B cell (primary cell): ENCODE data around the gene SMCO1. TPM values are rescaled to one million over a fixed set of nuclear protein-coding genes. Genes with fewer than 3 reads are reported as not detected.
"Not testable (repeated sequence)": the region's sequence is repeated elsewhere in the genome, so short reads cannot be mapped to it uniquely, and the experiment has no call there.

Experiments
- ATAC-seq: fragments of 200-7000 bp; cut with Tn5 transposase; one replicate; pipeline ENCODE4 v1.10.0; 2021; ENCODE audit warnings: low read depth, mild to moderate bottlenecking, moderate number of reproducible peaks, moderate library complexity
- CTCF ChIA-PET: fragments of 350-600 bp; sonication (Branson Sonifier 250); formaldehyde crosslinking; loops from one replicate; lab custom pipeline; 2021; ENCODE audit warnings: antibody characterized with exemption, inconsistent platforms; lab: Charles Lee
- POLR2A ChIA-PET: fragments of 350-600 bp; sonication (Branson Sonifier 250); formaldehyde crosslinking; loops from one replicate; lab custom pipeline; 2021; ENCODE audit warnings: antibody characterized with exemption; lab: Charles Lee
- DNase-seq: peaks from one replicate; pipeline ENCODE4 v3.0.0; 2013
- H2AFZ ChIP-seq: 2 replicates; pipeline ENCODE4 v1.6.1; 2012; ENCODE audit warnings: mild to moderate bottlenecking, low read depth, low read length; ENCODE audit not compliant: insufficient read depth, poor library complexity, severe bottlenecking
- H3K27ac ChIP-seq, 2 donors: 1 replicate in 1 of 2; 2 replicates in 1 of 2; pipeline ENCODE4 v1.5.1; 2012 to 2013; ENCODE audit warnings: low read length in 2 of 2, mild to moderate bottlenecking in 2 of 2, moderate library complexity in 1 of 2
- H3K27me3 ChIP-seq, 4 experiments: fragments of 200-600 bp in 1 of 4; sonication (generic) in 1 of 4; replicated peaks in 1 of 4; 1 replicate in 2 of 4; 2 replicates in 2 of 4; pipeline versions ENCODE4 v1.6.1 to v1.7.0; 2013 to 2016; ENCODE audit warnings: low read length in 3 of 4, mild to moderate bottlenecking in 2 of 4, mixed read lengths in 1 of 4, moderate library complexity in 1 of 4; ENCODE audit not compliant: insufficient read depth in 4 of 4, control insufficient read depth in 3 of 4; ENCODE audit errors: control extremely low read depth in 1 of 4
- H3K36me3 ChIP-seq, 2 experiments: replicated peaks in 1 of 2; 1 replicate in 1 of 2; 2 replicates in 1 of 2; pipeline versions ENCODE4 v1.6.1 to v1.7.1; 2013; ENCODE audit warnings: low read length in 1 of 2; ENCODE audit not compliant: insufficient read depth in 2 of 2, control insufficient read depth in 1 of 2; ENCODE audit errors: control extremely low read depth in 1 of 2, extremely low read depth in 1 of 2
- H3K4me1 ChIP-seq, 2 donors: fragments of 200-600 bp in 1 of 2; sonication (generic) in 1 of 2; 1 replicate in 1 of 2; 2 replicates in 1 of 2; pipeline versions ENCODE4 v1.5.1 to v1.6.1; 2013 to 2017; ENCODE audit warnings: low read length in 2 of 2; ENCODE audit not compliant: control insufficient read depth in 2 of 2, insufficient read depth in 2 of 2
- H3K4me2 ChIP-seq: replicated peaks from 2 replicates; pipeline ENCODE3; 2012; ENCODE audit warnings: mild to moderate bottlenecking, low read depth, low read length; ENCODE audit not compliant: poor library complexity, severe bottlenecking
- H3K4me3 ChIP-seq, 5 experiments: fragments of 200-600 bp in 1 of 5; sonication (generic) in 1 of 5; 1 replicate in 3 of 5; 2 replicates in 2 of 5; pipeline versions ENCODE4 v1.5.1 to v1.7.0; 2011 to 2016; ENCODE audit warnings: low read length in 4 of 5, mild to moderate bottlenecking in 4 of 5, low read depth in 2 of 5, control low read depth in 1 of 5, moderate library complexity in 1 of 5; ENCODE audit not compliant: insufficient read depth in 1 of 5; ENCODE audit errors: control extremely low read depth in 1 of 5, extremely low read depth in 1 of 5
- H3K79me2 ChIP-seq: fragments of 200-600 bp; sonication (generic); one replicate; pipeline ENCODE4 v1.6.0; 2016; ENCODE audit warnings: low read length; ENCODE audit not compliant: control insufficient read depth, insufficient read depth
- H3K9ac ChIP-seq: fragments of 200-600 bp; sonication (generic); 2 replicates; pipeline ENCODE4 v1.6.1; 2017; ENCODE audit warnings: mild to moderate bottlenecking, low read length, moderate library complexity
- H3K9me3 ChIP-seq, 3 donors: one replicate each; pipeline versions ENCODE4 v1.6.1 to v1.7.1; 2013; ENCODE audit warnings: low read length in 2 of 3; ENCODE audit not compliant: control insufficient read depth in 2 of 3, insufficient read depth in 1 of 3; ENCODE audit errors: control extremely low read depth in 1 of 3
- H4K20me1 ChIP-seq: 2 replicates; pipeline ENCODE4 v1.6.0; 2012; ENCODE audit warnings: mild to moderate bottlenecking, low read length; ENCODE audit not compliant: insufficient read depth, control insufficient read depth, poor library complexity, severe bottlenecking
- H3K27ac Mint-ChIP-seq: one replicate; pipeline ENCODE4 v1.8.0; 2021; ENCODE audit warnings: mixed read lengths
- H3K27me3 Mint-ChIP-seq: one replicate; pipeline ENCODE4 v1.8.0; 2021; ENCODE audit warnings: mixed read lengths
- H3K4me1 Mint-ChIP-seq: one replicate; pipeline ENCODE4 v1.8.0; 2021; ENCODE audit warnings: mixed read lengths
- H3K4me3 Mint-ChIP-seq: one replicate; pipeline ENCODE4 v1.8.0; 2021; ENCODE audit warnings: mixed read lengths
- H3K9me3 Mint-ChIP-seq: one replicate; pipeline ENCODE4 v1.8.0; 2022; ENCODE audit warnings: mixed read lengths; ENCODE audit not compliant: insufficient read depth
- CTCF ChIP-seq: fragments of 200-600 bp; IDR thresholded peaks from one replicate; pipeline ENCODE4 v1.8.0; 2022; ENCODE audit warnings: antibody characterized with exemption, mild to moderate bottlenecking
- EZH2 ChIP-seq: IDR thresholded peaks from 2 replicates; pipeline ENCODE4 v1.6.1; 2012; ENCODE audit warnings: borderline replicate concordance, low read depth, mild to moderate bottlenecking, moderate library complexity, low read length; ENCODE audit not compliant: insufficient read depth, poor library complexity, severe bottlenecking
- WGBS: methylation state at CpG from one replicate; pipeline ENCODE4 v1.1.5; 2013; ENCODE audit warnings: missing lambda C conversion rate; ENCODE audit not compliant: insufficient coverage; 5-methylcytosine and 5-hydroxymethylcytosine counted together
- intact Hi-C: fragments of 100-400 bp; cut with micrococcal nuclease; formaldehyde crosslinking; loops from one replicate; pipeline ENCODE4 v1.10.0; 2022
- polyA plus RNA-seq: library from polyadenylated mRNA; depleted of rRNA; stranded (reverse); fragments of >200 nt; gene quantifications from 2 replicates; pipeline ENCODE4 v1.2.3, GENCODE V29; 2012
- total RNA-seq, 2 donors: library from RNA; stranded (reverse); fragments of 120-200 nt in 1 of 2; gene quantifications; 1 replicate in 1 of 2; 2 replicates in 1 of 2; pipeline versions ENCODE4 v1.2.3 to v1.2.4, GENCODE V29; 2013 to 2022

SMCO1 gene
- total and polyA plus RNA-seq, 2 donors (not counting 1 experiment from before 2014, with no cell fraction given), result not detected

- Histone ChIP-seq H3K4me3 (no peak overlapping the region), H3K27ac (no peak overlapping the region), H3K79me2 (no peaks in the 10 kb centered on the region), H3K36me3 (no peaks in the 10 kb centered on the region), H3K4me1 (peaks cover 17 to 20% of the 10 kb centered on the region in 2 donors), H2AFZ (no peak overlapping the region), H3K9ac (no peak overlapping the region), H4K20me1 (no peaks in the 10 kb centered on the region), H3K9me3 (peaks cover 2 to 15% (median 14%) of the 10 kb centered on the region in 3 donors), H3K4me2 (no peak overlapping the region), H3K27me3 (no peaks in the 10 kb centered on the region)
- ATAC-seq, result no peak
- H3K27ac Mint-ChIP-seq, result no peak overlapping the region
- H3K4me3 Mint-ChIP-seq, result no peak overlapping the region
- intact Hi-C loops, result no loop called here
- TF ChIP-seq CTCF, result no peak
- no peak for TF ChIP-seq EZH2
- H3K9me3 Mint-ChIP-seq, result no peaks in the 10 kb centered on the region
- no peak for DNase-seq
- H3K27me3 Mint-ChIP-seq, result no peaks in the 10 kb centered on the region
- ChIA-PET CTCF (interaction anchor here (0.5 kb wide), 1 partner anchor 53 kb away, joined by 3 read pairs; no protein-coding TSS in a partner anchor), POLR2A (no interaction called here)
- H3K4me1 Mint-ChIP-seq, result peaks cover 22% of the 10 kb centered on the region
- no CpG with 5 or more reads among the region's 5 CpGs for WGBS
Measured at GRCh38 chr3:196552253-196552652, 37.1 kb upstream of the SMCO1 start.

- H3K27me3 ChIP-seq, POLR2A ChIA-PET: not testable (repeated sequence)
Measured at GRCh38 chr3:196550172-196550571, 35.0 kb upstream of the SMCO1 start.

GRCh38 chr3:196549312-196549711 is 34.2 kb upstream of the SMCO1 start:
- H3K27ac Mint-ChIP-seq, H3K4me1 Mint-ChIP-seq, H4K20me1 ChIP-seq, H3K4me2 ChIP-seq, H3K4me3 ChIP-seq, intact Hi-C loops, ATAC-seq, H3K79me2 ChIP-seq, POLR2A ChIA-PET, H3K4me1 ChIP-seq, H3K27me3 Mint-ChIP-seq, H3K36me3 ChIP-seq, H3K9me3 Mint-ChIP-seq, H3K4me3 Mint-ChIP-seq, H2AFZ ChIP-seq, DNase-seq, H3K27ac ChIP-seq, H3K27me3 ChIP-seq, H3K9ac ChIP-seq: not testable (repeated sequence)
- CTCF ChIA-PET, result interaction anchor here (1.1 kb wide), 1 partner anchor 11 kb away, joined by 3 read pairs; no protein-coding TSS in a partner anchor
- peaks cover 2 to 15% (median 14%) of the 10 kb centered on the region in 3 donors for H3K9me3 ChIP-seq
- 100% methylated on average over 1 of the region's 1 CpG for WGBS

More at GRCh38 chr3:196550172-196550571, 35.0 kb upstream of the SMCO1 start:
- H3K4me3 Mint-ChIP-seq, H3K27me3 Mint-ChIP-seq, H3K27ac ChIP-seq, H4K20me1 ChIP-seq, H2AFZ ChIP-seq, H3K36me3 ChIP-seq, intact Hi-C loops, H3K9me3 Mint-ChIP-seq, H3K4me3 ChIP-seq, H3K4me2 ChIP-seq, H3K9ac ChIP-seq, DNase-seq, H3K79me2 ChIP-seq, H3K27ac Mint-ChIP-seq, ATAC-seq: not testable (repeated sequence)
- WGBS, result 80% methylated on average over 3 of the region's 3 CpGs
- H3K4me1 ChIP-seq, result peaks cover 17 to 18% of the 10 kb centered on the region in 2 donors
- peaks cover 2 to 15% (median 14%) of the 10 kb centered on the region in 3 donors for H3K9me3 ChIP-seq
- CTCF ChIA-PET, result interaction anchor here (1.1 kb wide), 1 partner anchor 12 kb away, joined by 3 read pairs; no protein-coding TSS in a partner anchor
- H3K4me1 Mint-ChIP-seq, result peaks cover 17% of the 10 kb centered on the region
